ENCODE measurements around the gene NTHL1.

Gene NTHL1

GRCh38 chr16:1991135-1991551 is 56.5 kb downstream of the NTHL1 start:
- DNase-seq = no peak

GRCh38 chr16:1990351-1991134 is 57.1 kb downstream of the NTHL1 start:
- no peak for DNase-seq

GRCh38 chr16:1990101-1990350 is 57.6 kb downstream of the NTHL1 start:
- no peak for DNase-seq

All from femur (tissue), 1 donor.